ENCODE results near the gene ANKH.

ANKH gene

GRCh38 chr5:14721990-14722656, 149.5 kb downstream of the ANKH start:
- DNase-seq (ENCODE audit: insufficient read length, low spot score) = no peak
- FAIRE-seq = no peak

GRCh38 chr5:14720236-14720923, 151.2 kb downstream of the ANKH start:
- DNase-seq (ENCODE audit: insufficient read length, low spot score) (no peak), FAIRE-seq (no peak)

GRCh38 chr5:14718778-14719177, 152.8 kb downstream of the ANKH start:
- DNase-seq (ENCODE audit: insufficient read length, low spot score) (no peak), FAIRE-seq (no peak)

- FAIRE-seq (no peak), DNase-seq (ENCODE audit: insufficient read length, low spot score) (no peak)
These were observed 154.5 kb downstream of the ANKH start for GRCh38 chr5:14716755-14717752.

- no peak for FAIRE-seq
- no peak for DNase-seq (ENCODE audit: insufficient read length, low spot score)
These were observed 156.1 kb downstream of the ANKH start for GRCh38 chr5:14715481-14715880.

GRCh38 chr5:14714706-14715105, 156.9 kb downstream of the ANKH start:
- FAIRE-seq = no peak
- DNase-seq (ENCODE audit: insufficient read length, low spot score) = no peak

GRCh38 chr5:14713476-14714390, 157.8 kb downstream of the ANKH start:
- no peak for DNase-seq (ENCODE audit: insufficient read length, low spot score)
- no peak for FAIRE-seq

GRCh38 chr5:14712666-14713065, 158.9 kb downstream of the ANKH start:
- FAIRE-seq = no peak
- DNase-seq (ENCODE audit: insufficient read length, low spot score) = no peak

- FAIRE-seq (no peak), DNase-seq (ENCODE audit: insufficient read length, low spot score) (no peak)
These were observed 159.4 kb downstream of the ANKH start for GRCh38 chr5:14712131-14712530.

GRCh38 chr5:14710313-14710994, 161.1 kb downstream of the ANKH start:
- no peak for FAIRE-seq
- DNase-seq (ENCODE audit: insufficient read length, low spot score) = no peak

GRCh38 chr5:14708551-14708950, 163.0 kb downstream of the ANKH start:
- FAIRE-seq = no peak
- DNase-seq (ENCODE audit: insufficient read length, low spot score) = no peak

- DNase-seq (ENCODE audit: insufficient read length, low spot score) = no peak
- no peak for FAIRE-seq
These were observed 163.7 kb downstream of the ANKH start for GRCh38 chr5:14707811-14708390.

GRCh38 chr5:14706615-14707021, 165.0 kb downstream of the ANKH start:
- no peak for FAIRE-seq
- DNase-seq (ENCODE audit: insufficient read length, low spot score) = no peak

GRCh38 chr5:14705556-14705955, 166.0 kb downstream of the ANKH start:
- FAIRE-seq = no peak

GRCh38 chr5:14702238-14702839, 169.2 kb downstream of the ANKH start:
- no peak for DNase-seq (ENCODE audit: insufficient read length, low spot score)
- FAIRE-seq = no peak

More at GRCh38 chr5:14705556-14705955, 166.0 kb downstream of the ANKH start:
- DNase-seq (ENCODE audit: insufficient read length, low spot score) = no peak

GRCh38 chr5:14701556-14701955, 170.0 kb downstream of the ANKH start:
- DNase-seq (ENCODE audit: insufficient read length, low spot score) (no peak), FAIRE-seq (no peak)

GRCh38 chr5:14700478-14701436, 170.8 kb downstream of the ANKH start:
- DNase-seq (ENCODE audit: insufficient read length, low spot score) (no peak), FAIRE-seq (no peak)

All from GM19239 (cell line).